OCI-LY1 (cell line): Measurements from ENCODE around the gene OARD1.

Source experiments
- H2AFZ ChIP-seq: fragments of 200-600 bp; sonication (generic), shearing (Covaris generic); 2 replicates; pipeline ENCODE4 v1.6.0; 2014; ENCODE audit warnings: antibody characterized with exemption, mild to moderate bottlenecking, low read length
- H3F3A ChIP-seq: fragments of 200-600 bp; sonication (generic), shearing (Covaris generic); 2 replicates; pipeline ENCODE4 v1.6.0; 2014; ENCODE audit warnings: mild to moderate bottlenecking, antibody characterized with exemption, low read length, moderate library complexity; ENCODE audit not compliant: insufficient read depth
- H3K27ac ChIP-seq: fragments of 200-600 bp; sonication (generic); 2 replicates; pipeline ENCODE4 v1.5.1; 2014; ENCODE audit warnings: low read length, mixed run types, mild to moderate bottlenecking, low read depth; ENCODE audit not compliant: poor library complexity, severe bottlenecking
- H3K27me3 ChIP-seq: fragments of 200-600 bp; sonication (generic); 2 replicates; pipeline ENCODE4 v1.6.0; 2014; ENCODE audit warnings: antibody characterized with exemption, mild to moderate bottlenecking, low read length, moderate library complexity; ENCODE audit not compliant: insufficient read depth
- H3K36me3 ChIP-seq: fragments of 200-600 bp; sonication (generic); 2 replicates; pipeline ENCODE4 v1.6.1; 2014; ENCODE audit warnings: mild to moderate bottlenecking, antibody characterized with exemption, low read length, moderate library complexity, mixed read lengths; ENCODE audit not compliant: insufficient read depth
- H3K4me1 ChIP-seq: fragments of 200-600 bp; sonication (generic); 2 replicates; pipeline ENCODE4 v1.5.1; 2014; ENCODE audit warnings: mild to moderate bottlenecking, low read length, moderate library complexity; ENCODE audit not compliant: insufficient read depth, severe bottlenecking
- H3K4me2 ChIP-seq: fragments of 200-600 bp; sonication (generic), shearing (Covaris generic); 2 replicates; pipeline ENCODE4 v1.6.1; 2014; ENCODE audit warnings: low read length
- H3K4me3 ChIP-seq: fragments of 200-600 bp; sonication (generic); 2 replicates; pipeline ENCODE4 v1.5.1; 2014; ENCODE audit warnings: low read length, low read depth, mild to moderate bottlenecking, mixed read lengths; ENCODE audit not compliant: poor library complexity, severe bottlenecking
- H3K79me2 ChIP-seq: fragments of 200-600 bp; shearing (Covaris generic); 2 replicates; pipeline ENCODE4 v1.6.1; 2016; ENCODE audit warnings: mixed run types, low read length, mixed read lengths; ENCODE audit not compliant: insufficient read depth
- H3K9ac ChIP-seq: fragments of 200-600 bp; sonication (generic), shearing (Covaris generic); 2 replicates; pipeline ENCODE4 v1.6.1; 2014; ENCODE audit warnings: mild to moderate bottlenecking, low read length, mixed read lengths
- H3K9me2 ChIP-seq: fragments of 200-600 bp; sonication (generic), shearing (Covaris generic); 2 replicates; pipeline ENCODE4 v1.6.1; 2014; ENCODE audit warnings: low read depth, mild to moderate bottlenecking, low read length, mixed read lengths
- H3K9me3 ChIP-seq: fragments of 200-600 bp; shearing (Covaris generic); 2 replicates; pipeline ENCODE4 v1.6.1; 2014; ENCODE audit warnings: low read length, mixed read lengths
- H4K20me1 ChIP-seq: fragments of 200-600 bp; sonication (generic), shearing (Covaris generic); 2 replicates; pipeline ENCODE4 v1.6.0; 2016; ENCODE audit warnings: mild to moderate bottlenecking, low read length; ENCODE audit not compliant: insufficient read depth
- EZH2 ChIP-seq: fragments of 200-600 bp; sonication (generic), shearing (Covaris generic); IDR thresholded peaks from 2 replicates; pipeline ENCODE4 v1.8.0; 2017; ENCODE audit warnings: borderline replicate concordance, mixed run types, mild to moderate bottlenecking, antibody characterized with exemption, low read length, moderate library complexity, mixed read lengths
- TF ChIP-seq, protein P1 (sequence below): fragments of 200-600 bp; sonication (generic), shearing (Covaris generic); IDR thresholded peaks from 2 replicates; pipeline ENCODE4 v1.5.1; 2017; ENCODE audit warnings: mild to moderate bottlenecking, antibody characterized with exemption, low read length, moderate library complexity, mixed read lengths

OARD1 gene

DNA sequence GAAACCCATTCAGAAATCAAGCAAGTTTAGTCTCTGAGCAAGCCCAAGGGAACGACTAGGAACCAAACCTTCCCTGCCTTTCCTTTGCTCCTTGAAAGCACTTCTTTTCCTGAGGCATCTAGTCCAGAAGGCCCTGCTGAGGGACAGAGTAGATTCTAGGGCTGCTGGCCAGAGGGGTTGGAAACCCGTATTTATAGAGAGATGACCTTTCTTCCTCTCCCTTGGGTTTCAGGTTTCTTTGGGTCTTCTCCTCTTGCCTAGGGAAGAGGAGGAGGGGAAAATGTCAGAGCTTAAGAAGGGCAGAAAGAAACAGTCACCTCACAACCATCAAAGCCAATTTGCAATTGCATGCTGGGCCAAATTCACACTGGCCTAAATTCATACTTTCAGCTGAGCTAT is 13.4 kb downstream of the OARD1 start:
- no peaks in the 10 kb centered on the region for H3K9me2 ChIP-seq
- H3F3A ChIP-seq = no peaks in the 10 kb centered on the region
- H3K79me2 ChIP-seq = no peaks in the 10 kb centered on the region
- H3K9ac ChIP-seq = no peak overlapping the region
- H3K4me2 ChIP-seq = no peak overlapping the region
- TF ChIP-seq, protein P1, sequence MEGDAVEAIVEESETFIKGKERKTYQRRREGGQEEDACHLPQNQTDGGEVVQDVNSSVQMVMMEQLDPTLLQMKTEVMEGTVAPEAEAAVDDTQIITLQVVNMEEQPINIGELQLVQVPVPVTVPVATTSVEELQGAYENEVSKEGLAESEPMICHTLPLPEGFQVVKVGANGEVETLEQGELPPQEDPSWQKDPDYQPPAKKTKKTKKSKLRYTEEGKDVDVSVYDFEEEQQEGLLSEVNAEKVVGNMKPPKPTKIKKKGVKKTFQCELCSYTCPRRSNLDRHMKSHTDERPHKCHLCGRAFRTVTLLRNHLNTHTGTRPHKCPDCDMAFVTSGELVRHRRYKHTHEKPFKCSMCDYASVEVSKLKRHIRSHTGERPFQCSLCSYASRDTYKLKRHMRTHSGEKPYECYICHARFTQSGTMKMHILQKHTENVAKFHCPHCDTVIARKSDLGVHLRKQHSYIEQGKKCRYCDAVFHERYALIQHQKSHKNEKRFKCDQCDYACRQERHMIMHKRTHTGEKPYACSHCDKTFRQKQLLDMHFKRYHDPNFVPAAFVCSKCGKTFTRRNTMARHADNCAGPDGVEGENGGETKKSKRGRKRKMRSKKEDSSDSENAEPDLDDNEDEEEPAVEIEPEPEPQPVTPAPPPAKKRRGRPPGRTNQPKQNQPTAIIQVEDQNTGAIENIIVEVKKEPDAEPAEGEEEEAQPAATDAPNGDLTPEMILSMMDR = no peak
- TF ChIP-seq EZH2 = no peak
- H2AFZ ChIP-seq = no peak overlapping the region
- H3K36me3 ChIP-seq = peaks cover 8% of the 10 kb centered on the region; the same call in 1 of the 2 replicates
- peaks cover 8% of the 10 kb centered on the region for H3K4me1 ChIP-seq
- H3K4me3 ChIP-seq = no peak overlapping the region
- H3K27ac ChIP-seq = no peak overlapping the region
- H4K20me1 ChIP-seq = no peaks in the 10 kb centered on the region
- no peaks in the 10 kb centered on the region for H3K9me3 ChIP-seq
- no peaks in the 10 kb centered on the region for H3K27me3 ChIP-seq

GRCh38 chr6:41056768-41057490 is 15.2 kb downstream of the OARD1 start:
- Histone ChIP-seq H3K4me1 (peaks cover 20% of the 10 kb centered on the region), H3K4me3 (no peak overlapping the region), H3K9me2 (no peaks in the 10 kb centered on the region), H3K79me2 (no peaks in the 10 kb centered on the region), H2AFZ (no peak overlapping the region), H4K20me1 (no peaks in the 10 kb centered on the region), H3K9me3 (no peaks in the 10 kb centered on the region), H3F3A (no peaks in the 10 kb centered on the region), H3K27ac (no peak overlapping the region), H3K36me3 (peaks cover 5% of the 10 kb centered on the region; the same call in 1 of the 2 replicates), H3K27me3 (no peaks in the 10 kb centered on the region), H3K9ac (no peak overlapping the region), H3K4me2 (no peak overlapping the region)
- no peak for TF ChIP-seq EZH2
- TF ChIP-seq, protein P1 = no peak

DNA sequence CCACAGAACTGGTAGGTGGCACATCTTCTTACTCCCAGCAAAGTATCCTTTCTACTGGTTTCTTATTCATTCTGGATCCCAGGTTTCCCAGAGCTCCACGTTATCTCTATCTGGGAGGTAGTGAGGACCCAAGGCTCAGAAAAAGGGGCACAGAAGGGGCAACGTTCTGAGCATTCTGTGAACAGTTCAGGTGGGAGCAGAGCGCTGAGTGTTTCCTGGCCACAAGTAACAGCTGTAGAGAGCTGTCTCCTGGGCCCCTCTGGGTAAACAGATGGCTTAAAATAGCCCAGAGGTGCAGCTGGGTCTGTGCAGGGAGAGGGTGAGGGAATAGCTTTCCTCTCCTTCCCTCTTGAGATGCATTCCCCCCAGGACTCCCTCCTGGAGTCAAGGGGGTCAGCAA is 17.0 kb downstream of the OARD1 start:
- H3K36me3 ChIP-seq = no peaks in the 10 kb centered on the region
- no peaks in the 10 kb centered on the region for H4K20me1 ChIP-seq
- no peaks in the 10 kb centered on the region for H3K79me2 ChIP-seq
- H3K4me1 ChIP-seq = peaks cover 28% of the 10 kb centered on the region
- no peaks in the 10 kb centered on the region for H3K27me3 ChIP-seq
- H3K27ac ChIP-seq = peak overlapping the region; percentile 21
- TF ChIP-seq EZH2 = no peak
- TF ChIP-seq, protein P1 = no peak
- no peaks in the 10 kb centered on the region for H3F3A ChIP-seq
- no peak overlapping the region for H3K4me2 ChIP-seq
- no peak overlapping the region for H2AFZ ChIP-seq
- H3K9me2 ChIP-seq = no peaks in the 10 kb centered on the region
- H3K9me3 ChIP-seq = no peaks in the 10 kb centered on the region
- H3K4me3 ChIP-seq = no peak overlapping the region
- no peak overlapping the region for H3K9ac ChIP-seq
